ENCODE data around the gene HOXD8. TPM values are rescaled to one million over a fixed set of nuclear protein-coding genes. Genes with fewer than 3 reads are reported as not detected.

The HOXD8 gene
- total and polyA plus RNA-seq, 2 of the 8 experiments (the other 6 are each of a cell fraction or from before 2014, with no cell fraction given) = not detected

DNA sequence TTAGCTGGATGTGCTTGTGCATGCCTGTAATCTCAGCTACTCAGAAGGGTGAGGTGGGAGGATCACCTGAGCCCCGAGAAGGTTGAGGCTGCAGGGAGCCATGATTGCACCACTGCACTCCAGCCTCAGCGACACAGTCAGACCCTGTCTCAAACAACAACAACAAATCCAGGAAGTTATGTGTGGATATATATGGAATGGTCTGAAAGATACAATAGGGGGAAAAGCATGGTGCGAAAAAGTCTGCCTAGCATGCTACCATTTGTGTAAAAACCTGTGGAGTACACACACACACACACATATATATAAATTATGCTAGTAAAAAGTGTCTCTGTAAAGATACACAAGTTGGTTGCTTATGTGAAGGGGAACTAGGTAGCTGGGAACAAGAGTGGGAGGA, 52.0 kb downstream of the HOXD8 start (continued):
- TF ChIP-seq CHD7 (IDR thresholded peaks at IDR 0.05; ENCODE audit: insufficient replicate concordance, low read length) (no peak), SP1 (IDR thresholded peaks at IDR 0.05; ENCODE audit: low read depth, low read length) (no peak), SP4 (IDR thresholded peaks at IDR 0.05; ENCODE audit: low read length) (no peak), KDM4A (IDR thresholded peaks at IDR 0.05; ENCODE audit: low read depth, low read length, severe bottlenecking) (no peak), RFX5 (IDR thresholded peaks at IDR 0.05; ENCODE audit: borderline replicate concordance, low read depth, low read length) (no peak), KDM5A (IDR thresholded peaks at IDR 0.05; ENCODE audit: low read length) (no peak), TEAD4 (IDR thresholded peaks at IDR 0.05; ENCODE audit: low read depth, low read length) (no peak), JUND (IDR thresholded peaks at IDR 0.05; ENCODE audit: low read length) (no peak), POLR2A (IDR thresholded peaks at IDR 0.05; ENCODE audit: control extremely low read depth in 1 of 2, low read depth in 2 of 2, low read length in 2 of 2) (no peak), CHD2 (IDR thresholded peaks at IDR 0.05; ENCODE audit: low read length) (no peak), RNF2 (IDR thresholded peaks at IDR 0.05; ENCODE audit: borderline replicate concordance, low read depth, low read length, missing control alignments, poor library complexity, severe bottlenecking) (no peak)
- TF ChIP-seq, protein P1, sequence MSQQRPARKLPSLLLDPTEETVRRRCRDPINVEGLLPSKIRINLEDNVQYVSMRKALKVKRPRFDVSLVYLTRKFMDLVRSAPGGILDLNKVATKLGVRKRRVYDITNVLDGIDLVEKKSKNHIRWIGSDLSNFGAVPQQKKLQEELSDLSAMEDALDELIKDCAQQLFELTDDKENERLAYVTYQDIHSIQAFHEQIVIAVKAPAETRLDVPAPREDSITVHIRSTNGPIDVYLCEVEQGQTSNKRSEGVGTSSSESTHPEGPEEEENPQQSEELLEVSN (IDR thresholded peaks at IDR 0.05) = no peak
